HG03457 (cell line): ENCODE measurements around the gene SUCNR1.
"Not testable (repeated sequence)": the region's sequence is repeated elsewhere in the genome, so short reads cannot be mapped to it uniquely, and the experiment has no call there.

Experiments
- ATAC-seq: cut with Tn5 transposase; IDR thresholded peaks from one replicate; pipeline ENCODE4 v1.9.1; 2021; ENCODE audit warnings: moderate number of reproducible peaks; ENCODE audit not compliant: unreplicated experiment

SUCNR1 gene

GRCh38 chr3:151873398-151873797, at the start of gene SUCNR1:
TSS of gene SUCNR1 (plus strand) at chr3:151873643. CDS start at chr3:151879893, 6,250 bp downstream.
- no peak for ATAC-seq

GRCh38 chr3:151827816-151828215, 45.6 kb upstream of the SUCNR1 start:
- ATAC-seq = no peak

DNA sequence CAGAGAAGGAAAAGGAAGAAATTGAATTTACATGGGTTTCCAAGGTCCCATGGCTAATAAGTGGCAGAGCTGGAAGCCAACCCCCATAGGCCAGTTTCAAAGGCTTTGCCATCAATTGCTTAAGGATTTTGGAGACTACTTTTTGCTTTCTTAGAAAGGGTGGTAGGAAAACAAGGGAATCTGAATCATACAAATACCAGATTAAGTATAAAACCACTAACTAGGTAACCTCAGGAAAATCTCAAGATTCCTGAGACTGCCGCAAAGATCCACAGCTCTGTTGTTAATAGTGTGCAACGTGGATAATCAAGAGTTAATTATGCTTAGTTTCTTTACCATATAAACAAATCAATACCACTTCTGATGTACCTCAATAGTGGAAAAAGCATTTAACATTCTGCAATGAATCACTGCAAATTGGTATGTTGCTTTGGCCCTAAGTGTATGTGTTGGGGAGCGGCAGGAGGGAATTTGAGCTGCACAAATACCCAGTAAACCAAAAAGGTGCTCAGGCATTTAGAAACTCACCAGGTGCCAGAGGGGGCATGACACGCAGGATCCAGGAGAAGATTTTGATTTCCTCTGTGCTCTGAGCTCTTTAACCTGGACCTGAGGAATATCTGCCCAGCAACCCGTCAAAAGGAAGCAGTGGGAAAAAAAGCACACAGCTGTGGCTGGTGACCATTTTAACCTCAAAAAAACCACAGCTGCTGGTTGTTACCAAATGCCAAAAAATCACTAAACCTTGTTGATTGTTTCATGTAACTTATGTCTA, 37.5 kb upstream of the SUCNR1 start:
- no peak for ATAC-seq

- no peak for ATAC-seq
Observed at GRCh38 chr3:151837057-151837456, 36.4 kb upstream of the SUCNR1 start.

DNA sequence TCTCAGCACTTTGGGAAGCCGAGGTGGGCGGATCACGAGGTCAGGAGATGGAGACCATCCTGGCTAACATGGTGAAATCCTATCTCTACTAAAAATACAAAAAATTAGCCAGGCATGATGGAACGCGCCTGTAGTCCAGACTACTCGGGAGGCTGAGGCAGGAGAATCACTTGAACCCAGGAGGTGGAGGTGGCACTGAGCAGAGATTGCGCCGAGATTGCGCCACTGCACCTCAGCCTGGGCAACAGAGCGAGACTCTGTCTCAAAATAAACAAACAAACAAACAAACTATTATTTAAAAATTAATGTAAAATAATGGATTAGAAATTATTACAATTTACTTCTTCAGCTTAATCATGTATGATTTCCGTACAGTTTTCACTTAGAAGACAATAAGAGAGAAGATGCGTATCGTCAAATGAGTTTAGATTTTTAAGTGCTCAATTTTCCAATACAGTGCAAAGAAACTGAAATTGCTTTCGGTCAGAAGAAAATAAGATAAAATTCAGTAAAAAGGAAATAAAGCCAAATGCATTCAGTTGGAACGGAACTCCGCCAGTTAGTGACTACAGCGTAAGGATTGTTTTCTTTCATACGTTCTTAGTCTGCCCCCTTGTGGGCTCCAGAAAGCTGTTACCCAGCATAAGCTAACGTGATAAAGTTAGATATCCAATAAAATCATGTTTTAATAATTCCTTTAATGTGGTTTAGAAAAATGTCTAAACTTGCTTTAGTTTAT, 34.7 kb upstream of the SUCNR1 start:
- ATAC-seq = no peak

GRCh38 chr3:151839313-151839631, 34.2 kb upstream of the SUCNR1 start:
- no peak for ATAC-seq

DNA sequence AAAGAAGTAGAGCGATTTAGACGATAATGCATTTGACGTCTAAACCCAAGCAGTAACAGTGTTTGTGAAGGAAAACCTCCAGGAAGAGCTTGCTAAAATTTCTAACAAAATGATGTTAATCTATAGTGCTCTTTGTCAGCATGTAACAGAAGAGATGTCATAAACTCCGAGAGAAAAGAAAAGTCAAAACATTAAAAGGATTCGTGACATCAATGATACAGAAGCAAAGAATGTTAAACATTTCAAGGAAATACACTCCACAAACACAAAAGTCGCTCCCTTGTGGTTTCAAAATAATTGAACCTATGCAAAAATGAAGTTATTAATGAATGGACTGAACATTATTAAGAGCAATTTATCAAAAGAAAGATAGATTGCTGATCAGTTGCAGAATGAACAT, 31.6 kb upstream of the SUCNR1 start:
- ATAC-seq = no peak

DNA sequence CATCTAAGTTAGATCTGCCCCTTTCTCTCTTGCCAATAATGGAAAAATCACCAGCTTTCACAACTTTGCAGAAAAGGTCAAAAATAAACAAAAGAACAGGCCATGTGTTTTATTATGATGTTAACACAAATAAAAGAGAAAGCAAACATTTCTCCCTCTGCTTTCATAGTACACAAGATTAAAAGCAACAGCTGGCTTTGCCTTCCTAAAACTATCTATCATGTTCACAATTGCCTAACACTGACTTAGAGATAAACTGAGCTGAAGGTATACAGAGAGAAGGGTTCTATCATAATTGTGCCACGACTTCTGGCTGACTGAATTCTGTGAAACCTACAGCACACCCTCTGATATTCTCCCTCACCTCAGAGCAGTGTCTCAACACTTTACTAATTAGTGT, 30.2 kb upstream of the SUCNR1 start:
- no peak for ATAC-seq

GRCh38 chr3:151845306-151845905, 28.0 kb upstream of the SUCNR1 start:
- ATAC-seq = no peak

DNA sequence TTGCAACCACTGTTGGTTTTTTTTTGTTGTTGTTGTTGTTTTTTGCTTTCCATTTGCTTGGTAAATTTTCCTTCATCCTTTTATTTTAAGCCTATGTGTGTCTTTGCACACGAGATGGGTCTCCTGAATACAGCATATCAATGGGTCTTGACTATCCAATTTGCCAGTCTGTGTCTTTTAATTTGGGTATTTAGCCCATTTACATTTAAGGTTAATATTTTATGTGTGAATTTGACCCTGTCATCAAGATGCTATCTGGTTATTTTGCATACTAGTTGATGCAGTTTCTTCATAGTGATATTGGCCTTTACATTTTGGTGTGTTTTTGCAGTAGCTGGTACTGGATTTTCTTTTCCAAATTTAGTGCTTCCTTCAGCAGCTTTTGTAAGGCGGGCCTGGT, 23.4 kb upstream of the SUCNR1 start:
- ATAC-seq = not testable (repeated sequence)

DNA sequence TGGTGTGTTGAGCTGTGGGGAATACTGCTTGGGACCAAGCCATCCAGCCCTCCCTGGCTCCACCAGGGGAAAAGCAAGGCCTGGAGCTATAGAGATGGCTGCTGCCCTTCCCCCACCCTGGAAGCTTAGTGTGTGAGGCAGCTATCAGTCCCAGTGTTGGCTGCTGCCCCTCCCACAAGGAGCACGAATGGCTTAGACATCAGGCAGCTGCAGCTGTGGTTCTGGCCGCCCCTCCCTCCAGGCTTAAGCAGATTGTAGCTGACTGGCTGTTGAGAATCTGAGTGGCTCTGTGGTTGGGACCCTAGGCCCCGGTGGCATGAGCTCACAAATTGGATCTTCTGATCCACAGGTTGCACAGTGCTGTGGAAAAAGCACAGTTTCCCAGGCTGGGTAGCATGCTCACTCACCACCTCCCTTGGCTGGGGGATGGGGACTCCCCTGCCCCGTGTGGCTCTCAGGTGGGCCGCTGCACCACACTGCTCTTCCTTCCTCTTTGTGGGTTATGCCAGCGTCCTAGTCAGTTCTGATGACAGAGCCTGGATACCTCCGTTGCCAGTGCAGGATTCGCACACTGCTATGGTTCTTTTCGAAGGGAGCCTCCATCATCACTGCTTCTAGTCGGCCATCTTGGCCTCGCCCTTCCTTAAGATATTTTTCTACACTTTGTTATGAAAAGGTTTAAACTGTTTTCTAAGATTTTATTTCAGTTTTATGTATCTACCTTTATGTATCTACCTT, 21.2 kb upstream of the SUCNR1 start:
- no peak for ATAC-seq

GRCh38 chr3:151856118-151856517, 17.3 kb upstream of the SUCNR1 start:
- ATAC-seq = no peak

GRCh38 chr3:151856641-151857040, 16.8 kb upstream of the SUCNR1 start:
- ATAC-seq = no peak

DNA sequence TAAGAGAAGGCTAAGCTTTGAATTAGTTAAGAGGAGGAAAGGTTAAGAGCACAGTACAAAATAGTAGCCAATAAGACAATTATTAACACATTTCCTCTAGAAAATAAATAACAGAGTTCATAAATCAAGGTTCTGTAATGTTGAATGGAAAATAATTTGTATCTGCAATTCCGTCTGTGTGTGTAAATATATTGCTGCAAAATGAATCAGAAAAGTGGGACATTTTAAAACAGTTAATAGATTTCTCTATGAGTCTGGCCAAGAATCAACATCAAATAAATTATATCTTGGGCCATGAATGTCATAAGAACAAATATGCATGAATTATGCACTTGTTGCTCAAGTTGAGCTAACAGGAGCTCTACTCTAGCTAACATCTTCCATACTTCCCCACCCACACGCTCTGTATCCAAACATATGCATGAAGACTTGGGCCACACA, 14.2 kb upstream of the SUCNR1 start:
- ATAC-seq = no peak

DNA sequence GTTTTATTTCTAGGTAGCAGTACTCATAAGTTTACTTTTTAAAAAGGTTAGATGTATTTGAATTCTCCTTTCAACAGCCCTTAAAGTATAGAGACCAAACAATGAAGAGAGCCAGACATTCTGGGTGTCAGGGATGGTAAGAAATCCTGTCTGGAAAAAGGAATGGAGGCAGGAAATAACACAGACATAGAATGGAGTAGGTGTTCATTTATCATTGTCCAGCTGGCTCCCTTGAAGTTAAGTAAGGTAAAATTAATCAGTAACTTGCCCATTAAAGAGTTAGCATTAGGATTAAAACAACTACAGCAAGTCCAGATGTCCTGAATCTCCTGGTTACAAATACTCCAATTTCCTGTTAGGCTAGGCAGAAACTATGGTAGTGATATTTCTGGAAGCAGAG, 13.5 kb upstream of the SUCNR1 start:
- ATAC-seq = no peak

DNA sequence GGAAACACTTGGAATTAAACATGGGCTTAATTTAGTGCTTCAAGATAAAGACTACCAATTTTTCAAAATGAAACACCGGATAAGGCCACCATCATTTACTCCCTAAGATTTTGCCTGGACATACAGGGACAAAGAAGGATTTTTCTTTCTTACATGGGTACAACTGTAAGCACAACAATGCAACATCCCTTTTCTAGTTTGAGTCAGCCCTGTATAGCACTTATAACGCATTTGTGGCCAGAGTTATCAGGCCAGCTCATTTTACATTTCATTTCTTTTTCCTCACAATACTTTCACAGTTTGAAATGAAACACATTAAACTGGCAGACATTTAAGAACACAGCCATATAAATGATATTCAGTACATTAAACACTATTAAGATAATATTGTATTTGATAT, 9.8 kb upstream of the SUCNR1 start:
- ATAC-seq = no peak

- ATAC-seq = no peak
Observed at GRCh38 chr3:151864423-151865101, 8.9 kb upstream of the SUCNR1 start.

DNA sequence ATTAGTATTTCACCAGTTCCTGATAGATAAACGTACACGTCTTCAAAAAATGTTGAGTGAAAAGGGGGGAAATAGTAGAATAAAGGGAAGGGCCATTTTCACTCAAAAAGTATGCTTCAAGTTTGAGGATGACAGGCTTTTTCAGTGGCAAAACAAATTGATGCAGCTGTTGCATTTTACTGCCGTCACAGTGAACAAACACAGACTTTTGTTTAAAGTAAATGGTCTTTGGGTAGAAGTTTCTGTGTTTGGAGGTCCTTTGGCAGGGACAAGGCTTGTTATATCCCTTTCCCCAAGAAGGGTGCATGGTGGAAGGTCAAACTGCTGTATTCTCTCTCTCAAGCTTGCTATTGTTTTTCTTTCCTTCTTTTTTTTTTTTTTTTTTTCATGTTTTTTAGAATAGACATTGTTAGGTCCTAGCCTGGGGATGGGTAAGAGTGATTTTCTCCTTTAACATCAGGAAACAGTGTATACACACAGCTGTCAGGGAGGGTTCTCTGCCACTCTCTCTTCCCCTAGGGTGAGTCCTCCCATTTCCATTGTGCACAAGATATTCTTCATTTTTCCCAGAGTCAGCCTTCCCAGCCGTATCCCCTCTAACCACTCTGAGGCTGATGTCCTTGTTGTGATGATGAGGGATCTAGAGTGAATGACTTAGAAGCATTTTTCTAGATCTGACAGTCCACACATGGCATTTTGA, 6.6 kb upstream of the SUCNR1 start:
- no peak for ATAC-seq

DNA sequence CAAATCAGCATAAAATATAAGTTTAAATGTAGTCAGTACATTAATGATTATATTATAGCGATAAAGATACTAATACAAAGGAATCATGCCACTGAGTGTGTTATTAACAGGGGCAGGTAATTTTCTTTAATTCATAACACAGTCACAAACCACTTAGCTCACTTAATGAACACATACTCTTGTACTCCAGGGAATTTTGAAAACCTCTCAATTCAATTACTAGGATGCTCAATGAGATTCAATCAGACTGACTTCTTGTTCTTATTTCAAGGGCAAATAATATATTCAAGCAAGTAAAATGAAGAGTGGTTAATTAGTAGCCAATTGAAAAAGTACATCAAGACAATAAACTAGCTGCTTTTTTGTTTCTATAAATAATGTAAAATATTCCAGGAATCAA, 5.8 kb upstream of the SUCNR1 start:
- ATAC-seq = no peak

DNA sequence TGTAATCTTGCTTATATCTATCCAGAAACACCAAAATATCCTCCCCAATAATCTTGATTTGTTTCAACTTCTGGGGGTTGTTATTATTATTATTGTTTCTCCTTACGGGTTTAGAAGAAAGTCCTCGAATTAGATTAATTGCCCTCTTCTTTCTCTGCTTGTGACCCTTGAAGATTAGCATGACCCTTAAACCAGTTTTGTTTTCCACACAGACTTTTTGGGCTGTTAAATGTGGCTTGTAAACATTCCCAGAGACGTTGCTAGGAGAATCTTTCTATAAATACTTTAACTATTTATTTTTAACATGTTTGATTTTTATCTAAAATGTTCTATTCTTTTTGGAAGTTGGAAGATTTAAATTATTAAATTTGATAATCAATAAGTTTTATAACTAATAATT, 4.3 kb upstream of the SUCNR1 start:
- no peak for ATAC-seq
